OCI-LY1 (cell line): ENCODE results near the gene CSH2.
"Not testable (repeated sequence)": the region's sequence is repeated elsewhere in the genome, so short reads cannot be mapped to it uniquely, and the experiment has no call there.

Source experiments
- EZH2 ChIP-seq: fragments of 200-600 bp; sonication (generic), shearing (Covaris generic); IDR thresholded peaks from 2 replicates; pipeline ENCODE4 v1.8.0; 2017; ENCODE audit warnings: borderline replicate concordance, mixed run types, mild to moderate bottlenecking, antibody characterized with exemption, low read length, moderate library complexity, mixed read lengths
- TF ChIP-seq, protein P1 (sequence below): fragments of 200-600 bp; sonication (generic), shearing (Covaris generic); IDR thresholded peaks from 2 replicates; pipeline ENCODE4 v1.5.1; 2017; ENCODE audit warnings: mild to moderate bottlenecking, antibody characterized with exemption, low read length, moderate library complexity, mixed read lengths

DNA sequence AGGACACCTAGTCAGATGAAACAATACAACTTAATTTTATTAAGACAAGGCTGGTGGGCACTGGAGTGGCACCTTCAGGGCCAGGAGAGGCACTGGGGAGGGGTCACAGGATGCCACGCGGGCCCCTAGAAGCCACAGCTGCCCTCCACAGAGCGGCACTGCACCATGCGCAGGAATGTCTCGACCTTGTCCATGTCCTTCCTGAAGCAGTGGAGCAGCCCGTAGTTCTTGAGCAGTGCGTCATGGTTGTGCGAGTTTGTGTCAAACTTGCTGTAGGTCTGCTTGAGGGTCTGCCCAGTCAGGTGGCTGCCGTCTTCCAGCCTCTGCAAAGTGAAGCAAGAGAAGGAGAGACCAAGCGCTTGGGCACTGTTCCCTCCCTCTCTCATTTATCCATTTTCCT lies 36.1 kb upstream of the CSH2 start:
- TF ChIP-seq, protein P1, sequence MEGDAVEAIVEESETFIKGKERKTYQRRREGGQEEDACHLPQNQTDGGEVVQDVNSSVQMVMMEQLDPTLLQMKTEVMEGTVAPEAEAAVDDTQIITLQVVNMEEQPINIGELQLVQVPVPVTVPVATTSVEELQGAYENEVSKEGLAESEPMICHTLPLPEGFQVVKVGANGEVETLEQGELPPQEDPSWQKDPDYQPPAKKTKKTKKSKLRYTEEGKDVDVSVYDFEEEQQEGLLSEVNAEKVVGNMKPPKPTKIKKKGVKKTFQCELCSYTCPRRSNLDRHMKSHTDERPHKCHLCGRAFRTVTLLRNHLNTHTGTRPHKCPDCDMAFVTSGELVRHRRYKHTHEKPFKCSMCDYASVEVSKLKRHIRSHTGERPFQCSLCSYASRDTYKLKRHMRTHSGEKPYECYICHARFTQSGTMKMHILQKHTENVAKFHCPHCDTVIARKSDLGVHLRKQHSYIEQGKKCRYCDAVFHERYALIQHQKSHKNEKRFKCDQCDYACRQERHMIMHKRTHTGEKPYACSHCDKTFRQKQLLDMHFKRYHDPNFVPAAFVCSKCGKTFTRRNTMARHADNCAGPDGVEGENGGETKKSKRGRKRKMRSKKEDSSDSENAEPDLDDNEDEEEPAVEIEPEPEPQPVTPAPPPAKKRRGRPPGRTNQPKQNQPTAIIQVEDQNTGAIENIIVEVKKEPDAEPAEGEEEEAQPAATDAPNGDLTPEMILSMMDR, result not testable (repeated sequence)
- not testable (repeated sequence) for TF ChIP-seq EZH2
